NOMO-1 (cell line): Measurements from ENCODE around the gene E2F6.

ENCODE experiments used
- DNase-seq, 2 experiments: peaks; one replicate each; lab custom pipeline; 2025; ENCODE audit not compliant: unreplicated experiment in 2 of 2; lab: John Stamatoyannopoulos, UW

Gene E2F6, protein sequence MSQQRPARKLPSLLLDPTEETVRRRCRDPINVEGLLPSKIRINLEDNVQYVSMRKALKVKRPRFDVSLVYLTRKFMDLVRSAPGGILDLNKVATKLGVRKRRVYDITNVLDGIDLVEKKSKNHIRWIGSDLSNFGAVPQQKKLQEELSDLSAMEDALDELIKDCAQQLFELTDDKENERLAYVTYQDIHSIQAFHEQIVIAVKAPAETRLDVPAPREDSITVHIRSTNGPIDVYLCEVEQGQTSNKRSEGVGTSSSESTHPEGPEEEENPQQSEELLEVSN

DNA sequence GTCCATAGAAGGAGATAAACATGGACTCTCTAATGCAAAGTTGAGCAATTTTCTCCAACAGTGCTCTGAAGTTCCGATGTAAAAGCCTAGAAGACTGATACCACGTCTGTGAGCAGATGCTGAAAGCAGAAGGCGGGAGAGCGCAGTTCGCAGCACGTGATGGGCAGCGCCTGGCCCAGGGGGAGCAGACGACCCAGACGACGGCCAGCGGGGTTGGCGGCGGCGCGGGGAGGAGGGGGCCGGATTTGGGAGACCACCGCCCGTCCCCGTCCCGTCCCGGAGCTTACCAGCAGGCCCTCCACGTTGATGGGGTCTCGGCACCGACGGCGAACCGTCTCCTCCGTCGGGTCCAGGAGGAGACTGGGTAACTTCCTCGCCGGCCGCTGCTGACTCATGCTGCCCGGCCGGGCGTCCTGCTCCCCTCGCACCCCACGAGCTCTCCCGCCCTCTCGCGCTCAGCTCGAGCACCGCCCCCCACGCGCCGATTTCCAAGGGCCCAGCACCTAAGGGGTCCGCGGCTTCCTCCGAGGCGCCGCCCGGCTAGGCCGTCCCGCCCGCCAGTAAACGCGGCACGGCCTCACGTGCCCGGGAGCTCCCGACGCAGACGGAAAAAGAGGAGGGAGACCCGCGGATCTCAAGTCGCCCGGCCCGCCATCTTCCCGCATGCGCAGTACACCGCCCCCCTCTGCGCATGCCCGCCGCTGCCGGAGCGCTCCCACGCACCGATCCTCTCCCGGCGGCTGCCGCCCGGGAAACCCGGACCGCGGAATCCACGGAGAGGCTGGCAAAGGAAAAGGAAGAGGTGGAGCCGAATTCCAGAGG lies at the start of gene E2F6:
Gene E2F6, minus strand, starts transcription at position 677 of the 822 bp plus-strand sequence. Its CDS starts 282 bp downstream, at position 395.
- DNase-seq, result peak; percentile 65 to 67

DNA sequence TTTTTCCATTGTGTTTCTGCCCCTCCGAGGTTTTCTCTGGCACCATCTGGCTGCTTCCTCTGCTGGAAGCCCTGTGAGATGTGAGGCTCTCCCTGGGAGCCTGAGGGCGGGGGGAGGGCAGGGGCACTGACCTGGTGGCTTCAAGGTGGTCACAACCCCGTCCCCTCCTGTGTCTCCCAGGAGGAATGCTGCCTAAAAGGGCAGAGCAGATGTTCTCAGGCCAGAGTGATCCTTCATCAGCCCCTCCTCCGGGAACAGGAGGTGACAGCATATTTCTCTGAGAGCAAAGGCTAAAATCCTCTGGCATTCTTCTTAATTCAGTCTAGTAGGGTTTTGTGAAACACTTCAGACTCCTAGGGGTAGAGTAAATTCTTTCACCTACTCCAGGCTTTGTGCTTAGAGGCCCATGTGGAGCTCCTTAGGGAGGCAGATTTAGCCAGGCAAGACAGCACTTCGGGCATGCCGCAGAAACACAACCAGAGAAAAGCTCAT lies 49.6 kb upstream of the E2F6 start:
- DNase-seq, result no peak

DNA sequence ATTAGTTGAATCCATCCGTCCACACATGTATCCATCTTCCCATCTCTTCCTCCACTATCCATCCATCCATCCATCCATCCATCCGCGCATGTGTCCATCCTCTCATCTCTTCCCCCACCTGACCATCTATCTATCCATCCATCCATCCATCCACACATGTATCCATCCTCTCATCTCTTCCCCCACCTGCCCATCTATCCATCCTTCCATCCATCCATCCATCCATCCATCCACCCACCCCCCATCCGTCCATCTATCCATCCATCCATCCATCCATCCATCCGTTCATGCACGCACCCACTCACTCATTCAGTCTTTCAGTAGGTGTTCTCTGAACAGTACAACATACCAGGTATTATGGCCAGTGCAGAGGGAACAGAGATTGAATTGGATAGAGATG lies 48.9 kb upstream of the E2F6 start:
- DNase-seq, result no peak

DNA sequence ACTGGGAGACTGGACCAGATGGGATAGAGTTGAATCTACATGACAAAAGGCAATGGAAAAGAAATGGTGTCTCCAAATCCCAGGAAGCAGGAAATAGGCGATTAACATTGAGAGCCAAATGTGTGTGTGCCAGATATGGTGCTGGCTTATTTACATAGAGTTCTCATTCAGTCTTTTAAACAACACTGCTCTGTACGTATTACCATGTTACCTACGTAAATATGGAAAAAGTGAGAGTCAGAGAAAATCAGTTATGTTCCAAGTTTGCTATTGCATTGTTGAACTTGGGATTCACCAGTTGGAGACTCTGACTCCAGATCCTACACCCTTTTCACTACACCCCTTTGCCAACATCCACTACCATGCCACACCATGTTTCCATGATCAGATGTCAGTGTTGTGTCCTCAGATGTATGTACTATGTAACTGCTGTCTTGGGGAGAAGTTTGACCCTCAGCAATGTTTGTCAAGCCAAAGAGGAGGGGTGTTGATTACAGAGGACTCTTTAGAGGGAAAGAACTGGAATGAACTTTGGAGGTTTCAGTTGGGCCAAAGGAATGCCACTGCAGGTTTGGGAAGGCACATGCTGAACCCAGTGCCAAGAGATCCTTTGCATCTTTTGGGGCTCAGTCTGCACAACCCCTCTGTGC lies 48.2 kb upstream of the E2F6 start:
- no peak for DNase-seq

DNA sequence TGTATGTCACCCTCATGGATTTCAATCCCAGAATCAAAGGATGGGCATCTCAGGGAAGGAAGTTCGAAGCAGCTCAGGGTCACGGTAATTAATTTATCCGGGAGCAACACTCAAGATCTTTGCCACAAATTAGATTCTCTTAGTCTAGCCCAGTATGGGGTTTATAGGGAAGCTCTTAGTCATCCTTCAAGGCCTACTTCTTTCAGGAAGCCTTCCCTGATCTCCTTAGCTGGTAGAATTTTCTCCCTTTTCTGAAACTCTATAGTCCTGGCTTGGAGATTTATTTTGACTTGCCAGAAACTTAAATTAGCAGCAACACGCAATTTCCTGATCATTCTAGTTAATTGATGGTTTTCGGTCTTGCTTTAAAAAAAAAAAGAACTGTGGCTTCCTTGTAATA lies 47.4 kb upstream of the E2F6 start:
- DNase-seq, result no peak

DNA sequence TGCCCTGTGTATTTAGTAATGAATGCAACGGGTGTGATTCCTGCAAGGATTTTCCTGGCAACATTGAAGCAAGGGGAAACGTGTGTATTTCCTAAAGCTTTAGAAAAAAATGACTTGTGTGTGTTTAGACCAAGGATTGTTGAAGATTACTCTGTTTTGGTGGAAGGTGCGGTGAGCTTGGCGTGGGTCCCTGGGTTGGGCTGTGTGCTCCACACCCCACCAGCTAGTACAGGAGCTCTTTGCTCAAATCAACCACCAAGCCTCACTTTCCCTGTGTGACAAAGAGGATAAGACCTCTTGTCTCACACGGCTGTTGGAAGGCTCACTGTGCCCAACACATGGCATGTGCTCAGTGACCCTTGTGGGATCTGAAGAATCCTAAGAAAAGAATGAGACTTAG lies 46.5 kb upstream of the E2F6 start:
- DNase-seq, result no peak

DNA sequence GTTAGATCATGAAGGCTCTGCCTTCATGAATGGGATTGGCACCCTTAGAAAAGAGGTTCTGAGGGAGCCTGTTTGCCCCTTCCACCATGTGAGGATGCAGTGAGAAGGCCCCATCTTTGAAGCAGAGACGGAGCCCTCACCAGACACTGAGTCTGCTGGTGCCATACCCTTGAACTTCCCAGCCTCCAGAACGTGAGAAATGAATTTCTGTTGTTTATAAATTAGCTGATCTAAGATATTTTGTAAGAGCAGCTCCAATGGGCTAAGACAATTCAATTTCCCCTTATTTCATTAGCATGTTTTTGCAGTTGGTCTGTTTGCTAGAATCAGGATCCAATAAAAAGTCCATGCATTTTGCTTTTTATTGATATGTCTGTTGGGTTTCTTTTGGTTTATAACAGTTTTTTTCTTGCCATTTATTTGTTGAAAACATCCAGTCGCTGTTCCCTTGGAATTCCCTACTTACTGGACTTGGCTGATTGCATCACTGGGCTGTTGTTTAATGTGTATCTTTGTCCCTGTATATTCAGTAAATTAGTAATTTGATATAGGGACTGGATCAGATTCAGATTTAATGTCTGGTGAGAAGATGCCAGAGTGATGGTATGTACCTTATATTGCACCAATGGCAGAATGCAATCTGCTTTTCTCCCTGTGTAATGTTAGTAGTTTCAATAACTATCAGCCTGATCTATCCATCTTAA lies 43.8 kb upstream of the E2F6 start:
- DNase-seq, result no peak

DNA sequence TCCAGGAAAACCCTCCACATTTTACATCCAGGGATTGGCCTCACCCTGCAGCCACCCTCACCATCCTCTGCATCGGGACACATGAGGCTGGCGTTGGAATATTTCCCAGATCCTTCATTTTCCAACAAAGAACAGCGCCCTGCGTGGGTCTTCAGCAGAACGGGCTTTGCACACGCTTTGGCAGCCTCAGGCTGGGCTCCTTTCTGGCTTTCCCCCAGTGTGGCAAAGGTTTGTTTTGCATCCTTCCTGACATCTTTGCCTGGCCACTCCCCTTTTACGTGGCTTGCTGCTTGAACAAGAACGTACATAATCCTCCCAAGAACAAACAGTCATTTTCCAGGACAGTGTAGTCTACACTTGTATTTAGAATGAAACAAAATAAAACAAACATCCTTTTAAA lies 42.3 kb upstream of the E2F6 start:
- DNase-seq, result no peak

DNA sequence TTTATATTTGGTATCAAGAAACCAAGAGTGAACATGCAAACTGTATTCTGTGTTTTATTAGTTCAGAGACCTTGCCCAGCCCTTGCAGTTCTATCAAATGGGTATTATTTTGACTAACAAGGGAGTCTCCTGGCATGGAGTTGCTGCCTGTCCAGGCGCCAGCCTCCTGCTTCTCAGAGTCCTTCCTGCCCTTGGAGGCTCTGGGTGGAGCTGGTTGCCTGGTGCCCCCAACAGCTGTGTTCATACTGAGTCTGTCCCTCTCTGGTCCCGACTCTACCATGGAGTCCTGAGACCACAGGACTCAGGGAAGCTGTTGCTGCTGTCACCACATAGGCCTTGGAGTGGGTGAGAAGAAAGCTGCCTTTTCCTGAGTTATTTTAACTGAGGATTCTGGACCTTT lies 41.6 kb upstream of the E2F6 start:
- DNase-seq, result no peak

DNA sequence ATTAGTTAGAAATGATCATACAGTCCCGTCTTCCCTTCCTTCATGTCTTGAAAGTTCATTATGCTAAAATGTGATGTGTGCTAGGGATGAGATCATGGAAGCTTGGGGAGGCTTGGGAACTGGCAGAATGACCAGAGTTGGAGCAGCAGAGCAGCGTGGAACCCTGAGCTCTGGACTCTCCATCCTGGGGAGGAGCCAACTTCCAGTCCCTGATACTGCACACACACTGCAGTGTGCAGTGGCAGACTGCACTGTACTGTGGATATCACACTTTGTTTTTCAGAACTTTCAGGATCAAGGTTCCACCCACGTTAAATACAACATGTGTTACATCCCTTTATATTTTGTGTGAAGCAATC lies 40.6 kb upstream of the E2F6 start:
- no peak for DNase-seq

DNA sequence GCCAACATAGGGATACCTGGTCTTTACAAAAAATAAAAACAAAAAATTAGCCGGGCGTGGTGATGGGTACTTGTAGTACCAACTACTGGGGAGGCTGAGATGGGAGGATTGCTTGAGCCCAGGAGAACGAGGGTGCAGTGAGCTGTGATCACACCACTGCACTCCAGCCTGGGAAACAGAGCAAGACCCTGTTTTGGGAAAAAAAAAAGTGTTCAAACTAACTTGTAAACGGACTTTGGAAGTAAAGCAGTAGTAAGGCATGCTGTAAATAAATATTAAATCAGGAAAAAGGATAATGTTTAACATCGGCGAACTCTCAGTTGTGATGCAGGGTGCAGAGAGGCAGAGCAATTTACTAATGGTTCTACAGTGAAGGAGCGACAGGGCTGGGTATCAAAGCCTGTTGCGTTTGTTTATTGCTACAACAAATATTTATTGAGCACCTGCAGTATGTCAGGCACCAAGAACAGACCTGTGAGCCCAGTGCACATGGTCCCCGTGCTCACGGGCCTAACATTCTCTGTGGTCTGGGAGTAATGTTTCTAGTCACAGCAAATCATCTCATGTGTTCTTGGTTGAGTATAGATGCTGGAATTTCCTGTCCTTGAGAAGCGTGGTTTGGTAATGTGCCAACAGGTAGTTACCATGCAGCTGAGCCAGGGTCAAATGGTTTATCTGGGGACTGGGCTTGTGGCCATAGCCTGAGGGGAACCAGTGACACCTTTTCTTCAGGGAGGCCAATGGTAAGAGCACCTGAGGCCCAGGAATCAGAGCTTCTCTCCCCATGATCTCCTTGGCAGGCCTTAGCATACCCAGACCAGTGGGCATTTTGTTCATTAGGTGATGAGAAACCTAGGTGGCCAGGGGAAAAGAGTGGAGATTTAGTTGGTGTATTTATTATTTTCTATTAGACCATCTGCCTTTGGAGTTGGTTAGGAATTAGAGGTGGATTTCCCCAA lies 40.0 kb upstream of the E2F6 start:
- DNase-seq, result no peak

DNA sequence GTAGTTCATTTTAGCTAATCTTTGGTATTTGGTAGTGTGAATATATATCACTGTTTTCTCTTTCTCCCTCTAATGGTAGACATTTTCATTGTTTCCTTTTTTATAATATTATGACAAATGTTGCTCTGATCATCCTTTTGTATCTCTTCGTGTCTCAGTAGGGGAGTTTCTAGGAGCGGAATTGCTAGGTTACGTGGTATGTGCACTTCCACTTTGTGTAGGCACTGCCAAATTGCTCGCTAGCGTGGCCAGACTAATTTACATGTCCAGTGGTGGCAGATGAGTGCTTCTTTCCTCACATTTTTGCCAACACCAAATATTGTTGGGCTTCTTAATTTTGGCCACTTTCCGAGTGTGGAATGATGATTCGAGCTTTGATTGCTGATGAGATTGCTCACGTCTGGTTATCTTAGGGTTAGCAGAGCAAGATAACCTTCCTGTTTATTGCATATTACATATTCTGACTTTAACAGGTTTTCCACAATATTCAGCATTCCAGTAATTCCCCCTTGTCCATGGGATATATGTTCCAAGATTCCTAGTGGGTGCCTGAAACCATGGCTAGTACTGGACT lies 37.5 kb upstream of the E2F6 start:
- no peak for DNase-seq

DNA sequence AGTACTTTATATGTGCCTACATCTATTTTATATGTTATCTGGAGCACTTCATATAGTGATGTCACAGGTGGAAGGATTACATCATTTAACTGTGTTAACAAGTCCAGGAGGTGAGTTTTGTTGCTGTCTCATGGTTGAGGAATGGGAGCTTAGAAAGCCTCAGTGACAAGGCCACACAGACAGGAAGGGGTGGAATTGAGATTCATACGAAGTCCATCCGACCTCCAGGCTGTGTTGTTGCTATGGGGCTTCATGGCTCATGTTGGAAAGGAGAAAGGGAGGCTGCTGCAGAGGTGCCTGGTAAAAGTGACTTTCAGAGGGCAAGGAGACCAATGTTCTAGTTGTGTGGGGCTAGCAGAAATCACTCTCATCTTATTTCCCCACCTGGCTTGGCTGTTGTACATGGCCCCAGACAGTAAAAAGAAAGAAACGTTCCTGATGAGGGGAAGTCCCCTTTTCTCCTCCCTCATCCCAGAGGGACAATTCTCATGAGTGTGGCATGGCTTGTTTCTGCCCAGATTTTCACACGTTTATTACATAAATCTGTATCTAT lies 36.9 kb upstream of the E2F6 start:
- no peak for DNase-seq

DNA sequence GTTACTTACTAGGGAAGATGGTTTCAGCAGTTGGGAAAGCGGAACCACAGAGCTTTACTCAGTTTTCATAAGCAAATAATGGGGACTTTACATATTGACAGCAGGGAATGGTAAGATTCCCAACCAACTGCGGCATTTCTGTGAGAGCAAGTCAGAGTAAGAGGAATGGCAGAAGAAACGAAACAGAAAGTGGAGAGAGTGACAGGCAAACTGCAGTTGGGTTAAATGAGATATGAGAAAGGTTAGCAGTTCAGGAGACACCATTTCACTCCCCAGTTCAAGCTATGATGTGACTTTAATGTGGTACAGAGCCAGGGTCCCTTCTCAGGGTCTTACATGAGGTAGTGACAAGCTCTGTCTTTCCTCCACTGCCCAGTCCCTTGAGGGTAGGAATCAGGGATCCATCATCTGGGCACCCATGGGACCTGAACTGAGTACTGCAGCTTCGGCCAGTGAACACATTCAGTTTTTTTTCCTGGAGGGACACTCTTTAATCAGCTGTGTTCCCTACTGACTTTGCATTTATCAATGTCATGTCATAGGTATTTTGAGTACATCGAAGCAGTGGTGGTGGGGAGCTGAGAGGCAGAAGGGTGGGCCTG lies 34.8 kb upstream of the E2F6 start:
- no peak for DNase-seq

DNA sequence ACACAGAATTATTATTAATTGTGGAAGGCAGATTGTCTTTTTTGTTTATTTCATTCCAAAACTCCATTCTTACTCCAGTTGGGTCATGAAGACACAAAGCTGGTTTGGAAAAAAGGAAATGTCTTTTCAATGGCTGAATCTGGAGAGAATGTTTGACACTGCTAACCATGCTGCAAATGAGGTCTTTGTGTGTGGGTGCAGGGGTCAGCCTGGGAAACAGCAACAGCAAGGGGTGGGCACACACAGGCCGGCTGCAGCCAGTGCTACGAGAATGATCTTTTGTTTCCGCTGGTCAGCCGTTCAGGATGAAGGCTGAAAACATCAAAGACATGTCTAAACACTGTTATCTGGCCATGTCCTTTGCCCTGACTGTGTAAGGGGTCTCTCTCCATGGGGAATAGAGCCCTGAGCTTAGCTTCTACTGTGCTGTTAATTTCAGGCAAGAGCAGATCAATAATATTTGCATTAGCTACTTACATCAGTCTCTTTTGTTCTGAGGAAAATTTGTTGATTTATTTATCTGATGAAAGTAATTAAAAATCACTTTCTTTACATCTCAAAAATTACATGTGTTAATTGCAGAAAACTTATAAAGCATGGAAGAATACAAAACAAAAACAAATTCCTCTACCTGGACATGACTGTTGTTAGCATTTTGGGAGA lies 33.3 kb upstream of the E2F6 start:
- no peak for DNase-seq

DNA sequence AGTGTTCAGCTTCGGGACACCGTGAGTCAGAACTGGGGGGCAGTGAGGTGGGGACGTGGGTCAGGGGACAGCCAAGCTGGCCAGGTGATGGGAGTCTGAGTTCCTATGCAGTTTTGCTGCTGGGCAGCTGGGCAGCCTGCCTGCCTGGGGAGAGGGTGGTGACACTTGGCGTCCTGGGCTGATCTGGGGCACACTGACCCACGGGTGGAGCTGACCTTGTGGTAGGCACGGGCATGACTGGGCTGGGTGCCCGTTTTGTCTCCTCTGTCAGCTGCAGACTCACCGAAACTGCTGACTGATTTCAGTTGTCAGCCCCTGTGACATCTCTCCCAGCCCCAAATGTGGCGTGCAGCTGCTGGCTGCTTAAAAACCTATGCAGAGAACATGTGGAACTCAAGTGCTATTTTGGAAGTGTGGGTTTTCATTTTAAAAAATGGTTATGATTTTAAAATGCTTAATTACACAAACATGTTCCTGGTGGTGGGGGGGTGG lies 32.6 kb upstream of the E2F6 start:
- no peak for DNase-seq

DNA sequence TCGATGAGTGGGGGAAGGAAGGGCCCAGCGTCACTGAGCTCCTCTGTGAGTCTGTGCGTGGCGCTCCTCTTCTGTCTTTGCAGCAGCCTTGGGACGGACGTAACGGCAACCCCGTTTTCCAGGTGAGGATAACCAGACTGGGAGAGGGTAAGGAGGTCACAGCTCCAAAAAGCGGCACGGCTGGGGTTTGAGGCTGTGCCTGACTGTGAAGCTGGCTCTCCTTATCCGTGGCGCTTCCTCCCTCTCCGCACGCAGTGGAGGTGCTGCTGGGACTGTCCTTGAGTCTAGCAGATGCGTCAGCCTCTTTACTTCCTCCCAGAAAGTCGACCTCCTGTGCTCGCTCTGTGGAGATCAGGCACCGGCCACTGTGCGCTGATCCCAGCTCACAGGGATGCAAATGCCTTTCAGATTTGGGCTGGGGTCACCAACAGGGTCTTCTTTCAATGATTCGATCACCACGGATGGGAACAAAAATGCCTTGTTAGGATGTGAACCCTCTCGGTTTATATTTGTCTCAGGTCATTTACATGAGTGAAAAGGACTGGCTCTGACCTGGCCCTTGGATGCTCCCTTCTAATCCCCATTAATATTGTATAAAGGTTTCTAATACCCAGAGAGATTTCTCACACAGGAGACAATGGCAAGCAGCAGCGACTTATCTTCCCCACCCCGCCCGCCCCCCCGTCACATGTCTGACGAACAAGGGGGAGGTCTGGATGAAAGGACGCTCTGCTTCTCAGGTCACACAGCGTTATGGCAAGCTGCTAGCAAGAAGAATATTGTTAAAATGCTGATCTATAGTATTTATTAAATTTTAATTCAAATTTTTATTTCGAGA lies 30.1 kb upstream of the E2F6 start:
- no peak for DNase-seq
